Neuron (in vitro differentiated cells): ENCODE results near the gene ADCY9.

Experiments used
- H2AFZ ChIP-seq: one replicate; pipeline ENCODE4 v1.6.1; 2013; ENCODE audit warnings: low read depth, mild to moderate bottlenecking, inconsistent platforms, low read length, moderate library complexity
- H3K27me3 ChIP-seq: one replicate; pipeline ENCODE4 v1.6.1; 2013; ENCODE audit warnings: low read length; ENCODE audit not compliant: insufficient read depth
- H3K36me3 ChIP-seq: one replicate; pipeline ENCODE4 v1.6.1; 2013; ENCODE audit warnings: low read length; ENCODE audit not compliant: insufficient read depth
- H3K4me1 ChIP-seq: one replicate; pipeline ENCODE4 v1.6.1; 2013; ENCODE audit warnings: low read length; ENCODE audit not compliant: insufficient read depth
- H3K4me3 ChIP-seq: 2 replicates; pipeline ENCODE4 v1.5.1; 2013; ENCODE audit warnings: mild to moderate bottlenecking, low read length, moderate library complexity
- H3K9me3 ChIP-seq: one replicate; pipeline ENCODE4 v1.6.1; 2013; ENCODE audit warnings: low read length

The ADCY9 gene

GRCh38 chr16:4062212-4062802, 53.9 kb downstream of the ADCY9 start:
- Histone ChIP-seq H3K9me3 (peaks cover 8% of the 10 kb centered on the region), H3K36me3 (no peaks in the 10 kb centered on the region), H3K4me1 (no peaks in the 10 kb centered on the region), H2AFZ (no peak overlapping the region), H3K4me3 (no peak overlapping the region), H3K27me3 (no peaks in the 10 kb centered on the region)

- Histone ChIP-seq H3K36me3 (no peaks in the 10 kb centered on the region), H3K4me1 (no peaks in the 10 kb centered on the region), H3K4me3 (no peak overlapping the region), H2AFZ (no peak overlapping the region), H3K9me3 (peaks cover 9% of the 10 kb centered on the region), H3K27me3 (no peaks in the 10 kb centered on the region)
Observed at GRCh38 chr16:4060823-4061222, 55.4 kb downstream of the ADCY9 start.

GRCh38 chr16:4060009-4060408, 56.2 kb downstream of the ADCY9 start:
- no peak overlapping the region for H3K4me3 ChIP-seq
- no peak overlapping the region for H2AFZ ChIP-seq
- no peaks in the 10 kb centered on the region for H3K36me3 ChIP-seq
- no peaks in the 10 kb centered on the region for H3K27me3 ChIP-seq
- no peaks in the 10 kb centered on the region for H3K4me1 ChIP-seq
- peaks cover 10% of the 10 kb centered on the region for H3K9me3 ChIP-seq

- Histone ChIP-seq H3K9me3 (peaks cover 10% of the 10 kb centered on the region), H3K4me1 (peaks cover 6% of the 10 kb centered on the region), H3K27me3 (no peaks in the 10 kb centered on the region), H2AFZ (no peak overlapping the region), H3K4me3 (no peak overlapping the region), H3K36me3 (no peaks in the 10 kb centered on the region)
Observed at GRCh38 chr16:4058386-4058785, 57.9 kb downstream of the ADCY9 start.

GRCh38 chr16:4057439-4057877, 58.8 kb downstream of the ADCY9 start:
- Histone ChIP-seq H3K4me1 (peaks cover 15% of the 10 kb centered on the region), H3K27me3 (no peaks in the 10 kb centered on the region), H3K36me3 (no peaks in the 10 kb centered on the region), H2AFZ (no peak overlapping the region), H3K4me3 (no peak overlapping the region), H3K9me3 (peaks cover 10% of the 10 kb centered on the region)

- Histone ChIP-seq H3K36me3 (no peaks in the 10 kb centered on the region), H3K9me3 (peaks cover 10% of the 10 kb centered on the region), H3K27me3 (no peaks in the 10 kb centered on the region), H3K4me3 (no peak overlapping the region), H2AFZ (no peak overlapping the region), H3K4me1 (peaks cover 21% of the 10 kb centered on the region)
Observed at GRCh38 chr16:4056161-4057105, 59.8 kb downstream of the ADCY9 start.

- Histone ChIP-seq H3K9me3 (peaks cover 10% of the 10 kb centered on the region), H3K36me3 (no peaks in the 10 kb centered on the region), H2AFZ (no peak overlapping the region), H3K4me1 (peaks cover 21% of the 10 kb centered on the region), H3K4me3 (no peak overlapping the region), H3K27me3 (no peaks in the 10 kb centered on the region)
Observed at GRCh38 chr16:4055748-4056147, 60.5 kb downstream of the ADCY9 start.

GRCh38 chr16:4053301-4053845, 62.9 kb downstream of the ADCY9 start:
- Histone ChIP-seq H2AFZ (no peak overlapping the region), H3K36me3 (no peaks in the 10 kb centered on the region), H3K4me1 (peaks cover 21% of the 10 kb centered on the region), H3K27me3 (no peaks in the 10 kb centered on the region), H3K9me3 (peaks cover 4% of the 10 kb centered on the region), H3K4me3 (no peak overlapping the region)

GRCh38 chr16:4052801-4053293, 63.4 kb downstream of the ADCY9 start:
- H3K36me3 ChIP-seq = no peaks in the 10 kb centered on the region
- peaks cover 21% of the 10 kb centered on the region for H3K4me1 ChIP-seq
- H3K9me3 ChIP-seq = peaks cover 4% of the 10 kb centered on the region
- H2AFZ ChIP-seq = no peak overlapping the region
- H3K4me3 ChIP-seq = no peak overlapping the region
- H3K27me3 ChIP-seq = no peaks in the 10 kb centered on the region

GRCh38 chr16:4052096-4052495, 64.1 kb downstream of the ADCY9 start:
- Histone ChIP-seq H2AFZ (no peak overlapping the region), H3K4me3 (no peak overlapping the region), H3K4me1 (peaks cover 21% of the 10 kb centered on the region), H3K36me3 (no peaks in the 10 kb centered on the region), H3K9me3 (peaks cover 4% of the 10 kb centered on the region), H3K27me3 (no peaks in the 10 kb centered on the region)

- Histone ChIP-seq H3K27me3 (no peaks in the 10 kb centered on the region), H3K36me3 (no peaks in the 10 kb centered on the region), H3K4me3 (no peak overlapping the region), H3K9me3 (peaks cover 4% of the 10 kb centered on the region), H2AFZ (no peak overlapping the region), H3K4me1 (peaks cover 21% of the 10 kb centered on the region)
Observed at GRCh38 chr16:4051591-4051990, 64.7 kb downstream of the ADCY9 start.

GRCh38 chr16:4049031-4049430, 67.2 kb downstream of the ADCY9 start:
- H3K4me1 ChIP-seq = peaks cover 21% of the 10 kb centered on the region
- H3K27me3 ChIP-seq = no peaks in the 10 kb centered on the region
- H3K9me3 ChIP-seq = peaks cover 2% of the 10 kb centered on the region
- H2AFZ ChIP-seq = no peak overlapping the region
- H3K4me3 ChIP-seq = no peak overlapping the region
- H3K36me3 ChIP-seq = no peaks in the 10 kb centered on the region

- Histone ChIP-seq H2AFZ (no peak overlapping the region), H3K4me1 (peaks cover 16% of the 10 kb centered on the region), H3K9me3 (peaks cover 2% of the 10 kb centered on the region), H3K27me3 (no peaks in the 10 kb centered on the region), H3K4me3 (no peak overlapping the region), H3K36me3 (no peaks in the 10 kb centered on the region)
Observed at GRCh38 chr16:4048481-4048880, 67.8 kb downstream of the ADCY9 start.
